ENCODE measurements around the gene ZC3H6.
"Not testable (repeated sequence)": the region's sequence is repeated elsewhere in the genome, so short reads cannot be mapped to it uniquely, and the experiment has no call there.

The ZC3H6 gene

DNA sequence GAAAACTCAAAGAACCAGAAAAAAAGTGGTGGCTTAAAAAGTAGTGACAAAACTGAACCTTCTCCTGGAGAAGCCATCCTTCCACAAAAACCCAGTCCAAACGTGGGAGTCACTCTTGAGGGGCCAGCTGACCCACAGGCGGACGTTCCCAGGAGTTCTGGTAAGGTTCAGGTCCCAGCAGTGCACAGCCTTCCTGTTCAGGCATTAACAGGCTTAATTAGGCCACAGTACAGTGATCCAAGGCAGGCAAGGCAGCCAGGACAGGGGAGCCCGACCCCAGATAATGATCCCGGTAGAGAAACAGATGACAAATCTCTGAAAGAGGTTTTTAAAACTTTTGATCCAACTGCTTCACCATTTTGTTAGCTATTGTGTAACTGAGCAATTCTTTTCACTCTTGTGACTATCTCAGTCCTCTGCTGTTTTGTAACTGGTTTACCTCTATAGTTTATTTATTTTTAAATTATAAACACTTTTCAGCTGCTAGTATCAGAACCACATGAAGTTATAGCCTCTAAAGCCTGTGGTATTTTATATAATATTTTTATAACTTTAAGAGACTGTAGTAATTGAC, 56.8 kb downstream of the ZC3H6 start:
- DNase-seq (ENCODE audit: low read depth in 4 of 4, low spot score in 1 of 4) = no peak

DNA sequence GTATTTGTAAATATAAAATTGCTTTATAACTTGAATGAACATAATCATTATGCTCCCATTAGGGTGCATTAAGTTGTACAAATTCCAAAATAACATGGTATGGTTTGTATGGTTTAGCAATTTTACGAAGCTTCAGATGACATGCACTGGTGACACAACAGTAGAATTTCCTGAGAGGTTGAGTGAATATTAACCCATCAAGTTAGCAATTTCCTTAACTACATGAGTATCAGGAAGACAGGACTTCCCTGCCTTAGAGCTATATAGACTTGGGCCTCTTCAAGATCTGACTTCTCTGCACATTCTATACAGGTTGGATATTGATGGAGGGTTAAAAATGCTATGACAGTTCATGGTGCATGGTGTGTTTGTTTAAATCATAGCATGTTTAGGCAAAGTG, 60.2 kb downstream of the ZC3H6 start:
- no peak for DNase-seq (ENCODE audit: low read depth in 4 of 4, low spot score in 1 of 4)

DNA sequence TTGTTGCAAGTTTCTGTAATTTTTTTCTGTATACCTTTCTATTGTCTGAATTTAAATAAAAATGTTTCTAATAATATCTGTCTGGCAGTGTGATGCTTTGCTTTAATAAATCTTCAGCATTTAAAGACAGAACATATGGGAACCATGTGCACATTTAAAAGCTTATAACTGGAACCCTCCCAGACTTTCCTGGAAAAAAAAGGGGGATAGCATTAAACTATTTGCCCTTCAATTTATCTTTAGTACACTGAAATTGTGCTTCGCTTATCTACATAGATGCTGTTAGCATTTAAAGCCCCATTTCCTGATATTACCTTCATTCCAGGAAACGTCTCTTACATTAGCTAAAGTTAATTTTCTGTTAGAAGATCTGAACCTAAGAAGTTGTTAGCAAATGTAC, 64.6 kb downstream of the ZC3H6 start:
- DNase-seq (ENCODE audit: low read depth in 4 of 4, low spot score in 1 of 4) = no peak

DNA sequence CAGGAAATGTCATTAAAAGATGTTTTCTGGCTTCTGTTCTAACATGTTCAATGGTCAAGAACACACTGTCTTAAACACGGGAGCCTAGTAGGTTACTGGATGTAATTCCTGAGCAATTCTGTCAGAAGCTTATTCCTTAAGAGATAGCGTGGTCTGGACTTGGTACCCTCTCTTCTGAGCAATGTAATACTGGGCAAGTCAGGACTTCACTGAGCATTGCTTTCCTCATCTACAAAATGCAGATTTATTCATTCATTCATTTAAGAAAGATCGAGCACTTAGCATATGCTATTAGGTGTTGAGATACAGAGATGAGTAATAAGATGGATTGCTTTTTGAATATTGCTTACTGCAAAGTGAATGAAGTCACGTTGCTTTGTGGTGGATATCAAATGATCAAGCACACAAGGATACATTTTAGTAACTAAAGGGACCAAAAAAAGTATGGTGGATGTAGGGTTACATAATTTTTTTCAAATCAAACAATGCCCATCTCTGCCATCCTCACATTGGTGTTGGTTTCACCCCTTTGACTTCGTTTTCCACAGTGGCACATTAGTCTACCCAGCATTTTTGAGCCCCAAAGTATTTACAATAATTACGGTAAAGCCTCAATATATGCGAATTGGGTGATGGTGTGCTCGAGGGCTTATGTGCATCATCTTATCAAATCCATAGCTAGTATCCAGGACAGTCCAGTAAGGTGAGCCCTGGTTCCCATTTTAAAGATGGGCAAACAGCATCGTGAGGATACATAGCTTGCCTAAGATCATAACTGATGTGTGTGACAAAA, 65.3 kb downstream of the ZC3H6 start:
- DNase-seq (ENCODE audit: low read depth in 4 of 4, low spot score in 1 of 4) = no peak

DNA sequence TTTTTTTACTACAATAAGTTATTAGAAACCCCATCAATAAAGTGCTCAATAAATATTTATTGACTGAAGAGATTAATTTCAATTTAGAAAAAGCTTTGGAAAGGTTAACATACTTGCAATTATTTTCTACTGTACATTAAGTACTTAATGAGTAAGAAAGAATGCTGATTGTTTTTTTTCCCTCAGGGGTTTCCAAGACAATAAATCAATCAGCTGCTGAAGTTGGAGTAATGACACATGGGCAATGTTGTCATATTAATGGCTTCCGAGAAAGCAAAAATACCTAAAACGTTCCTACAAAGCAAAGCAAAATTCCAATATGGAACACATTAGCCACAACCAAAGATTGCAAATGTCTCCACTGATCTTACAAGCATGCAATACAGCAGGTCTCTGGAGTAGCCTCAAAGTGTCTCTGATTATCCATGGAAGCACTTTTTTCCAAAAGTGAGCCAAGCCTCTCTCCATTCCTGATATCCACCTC, 66.7 kb downstream of the ZC3H6 start:
- no peak for DNase-seq (ENCODE audit: low read depth in 4 of 4, low spot score in 1 of 4)

DNA sequence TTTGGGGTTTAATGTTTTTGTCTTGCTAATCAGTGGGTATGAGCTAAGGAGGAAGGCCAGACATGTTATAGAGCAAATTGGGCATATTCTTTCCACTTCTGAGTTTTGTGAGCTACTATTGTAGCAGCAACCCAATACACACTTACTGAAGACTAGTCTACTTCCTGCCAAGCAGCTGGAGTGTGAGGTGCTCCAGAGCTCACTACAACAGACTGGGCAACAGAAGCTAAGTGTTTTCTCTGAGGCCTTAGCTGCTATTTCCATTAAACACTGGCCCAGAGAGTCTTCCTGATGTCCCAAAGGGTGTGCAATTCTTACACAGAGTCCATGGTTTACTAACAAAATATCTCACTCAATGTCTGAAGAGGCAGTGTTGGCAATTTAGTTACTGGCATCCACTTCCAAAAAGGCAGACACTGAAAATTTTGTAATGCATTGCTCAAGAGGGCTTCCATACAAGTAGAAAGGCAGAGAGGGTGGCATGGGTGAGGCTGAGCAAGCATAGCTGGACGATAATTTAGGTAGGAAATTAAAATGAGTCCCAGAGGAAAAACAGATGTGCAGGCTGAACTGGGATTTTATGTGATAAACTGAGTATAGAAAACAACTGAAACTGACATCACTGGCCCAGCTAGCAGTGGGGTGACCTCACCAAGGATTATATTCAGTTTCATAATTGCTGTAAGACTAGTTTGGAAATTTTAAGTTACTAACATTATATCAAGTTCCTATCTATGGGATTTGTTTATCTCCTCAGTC, 68.6 kb downstream of the ZC3H6 start:
- no peak for DNase-seq (ENCODE audit: low read depth in 4 of 4, low spot score in 1 of 4)

DNA sequence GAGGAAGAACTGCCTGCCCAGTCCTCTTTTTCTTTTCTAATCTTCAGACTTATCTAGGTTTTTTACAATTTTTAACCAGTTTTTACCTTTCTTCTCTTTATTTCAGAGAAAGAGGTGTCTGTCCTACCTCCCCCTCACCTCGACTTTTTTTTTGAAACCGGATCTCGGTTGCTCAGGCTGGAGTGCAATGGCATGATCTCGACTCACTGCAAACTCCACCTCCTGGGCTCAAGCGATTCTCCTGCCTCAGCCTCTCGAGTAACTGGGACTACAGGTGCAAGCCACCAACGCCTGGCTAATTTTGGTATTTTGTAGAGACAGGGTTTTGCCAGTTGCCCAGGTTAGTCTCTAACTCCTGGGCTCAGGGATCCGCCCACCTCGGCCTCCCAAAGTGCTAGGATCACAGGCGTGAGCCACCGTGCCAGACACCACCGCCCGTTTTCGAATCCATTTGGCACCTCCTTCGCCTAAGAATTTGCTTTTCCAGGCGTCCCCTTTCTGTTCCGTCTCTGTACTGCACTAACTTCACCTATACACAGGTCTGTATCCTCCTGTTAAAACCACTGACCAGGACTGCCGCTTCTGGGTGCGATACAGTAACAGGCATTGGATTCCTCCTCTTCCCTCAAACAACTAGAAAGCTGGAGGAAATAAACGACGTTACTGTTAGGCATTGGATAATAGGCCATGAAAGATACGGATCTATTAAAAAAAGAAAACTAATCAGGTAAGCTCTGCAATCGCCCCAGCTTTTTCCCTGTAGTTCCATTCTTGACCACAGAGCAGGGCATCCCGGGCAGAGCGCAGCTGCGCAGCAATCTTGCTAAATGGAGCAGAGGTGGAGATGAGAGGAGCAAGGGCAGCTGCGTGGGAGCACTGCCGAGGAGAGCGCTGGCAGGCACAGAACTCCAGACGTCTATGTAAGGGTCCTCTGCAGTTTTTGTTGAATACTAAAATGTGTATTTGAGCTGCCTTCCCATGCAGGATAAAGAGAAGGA, 69.9 kb downstream of the ZC3H6 start:
- DNase-seq (ENCODE audit: low read depth in 4 of 4, low spot score in 1 of 4) = no peak

DNA sequence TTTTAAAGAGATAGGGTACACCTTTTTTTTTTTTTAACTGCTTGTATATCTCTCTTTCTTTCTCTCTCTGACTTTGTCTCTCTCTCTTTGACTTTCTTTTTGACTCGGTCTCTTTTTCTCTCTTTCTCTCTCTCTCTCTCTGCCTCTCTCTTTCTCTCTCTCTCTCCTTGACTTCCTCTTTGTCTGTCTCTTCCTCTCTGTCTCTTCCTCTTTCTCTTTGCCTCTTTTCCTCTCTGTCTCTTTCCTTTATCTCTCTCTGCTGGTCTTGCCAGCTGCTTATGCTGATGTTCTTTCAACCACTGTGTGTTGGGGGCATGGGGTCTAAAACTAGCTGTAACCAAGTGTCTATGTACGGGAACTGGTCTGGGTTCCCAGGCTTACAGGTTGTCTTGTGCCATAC, 76.9 kb downstream of the ZC3H6 start:
- not testable (repeated sequence) for DNase-seq (ENCODE audit: low read depth in 4 of 4, low spot score in 1 of 4)

DNA sequence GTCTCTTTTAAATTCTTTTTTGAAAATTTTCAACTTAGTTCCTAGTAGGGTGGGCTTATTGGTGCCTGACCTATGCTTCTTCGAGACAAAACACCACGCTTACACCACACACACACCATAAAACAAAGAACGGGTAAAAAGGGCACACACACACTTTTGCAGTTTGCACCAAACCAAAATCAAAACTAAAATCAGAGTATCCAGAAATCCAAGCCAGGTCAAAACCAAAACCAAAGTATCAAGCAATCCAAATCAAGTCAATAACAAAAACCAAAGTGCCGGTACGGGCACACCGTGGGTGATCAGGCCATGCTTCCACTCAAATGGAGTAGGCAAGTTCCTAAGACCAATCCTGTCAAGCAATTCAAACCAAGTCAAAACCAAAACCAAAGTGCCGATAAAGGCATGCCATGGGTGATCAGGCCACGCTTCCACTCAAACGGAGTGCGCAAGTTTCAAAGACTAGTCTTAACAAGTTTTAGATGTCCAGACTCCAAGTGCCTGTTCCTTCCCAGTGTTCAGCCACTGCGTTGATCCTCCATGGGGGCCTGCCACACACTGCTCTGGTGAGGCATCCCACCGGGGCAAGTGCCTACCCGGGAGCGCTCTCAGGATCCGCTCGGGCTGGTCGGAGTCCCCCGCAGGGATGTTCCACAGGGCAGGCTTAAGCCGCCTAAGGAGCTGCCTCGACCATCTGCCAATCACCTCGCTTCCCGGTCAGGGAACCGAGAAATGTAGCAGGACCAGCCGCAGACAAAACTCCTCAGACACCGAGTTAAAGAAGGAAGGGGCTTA, 77.6 kb downstream of the ZC3H6 start:
- not testable (repeated sequence) for DNase-seq (ENCODE audit: low read depth in 4 of 4, low spot score in 1 of 4)

DNA sequence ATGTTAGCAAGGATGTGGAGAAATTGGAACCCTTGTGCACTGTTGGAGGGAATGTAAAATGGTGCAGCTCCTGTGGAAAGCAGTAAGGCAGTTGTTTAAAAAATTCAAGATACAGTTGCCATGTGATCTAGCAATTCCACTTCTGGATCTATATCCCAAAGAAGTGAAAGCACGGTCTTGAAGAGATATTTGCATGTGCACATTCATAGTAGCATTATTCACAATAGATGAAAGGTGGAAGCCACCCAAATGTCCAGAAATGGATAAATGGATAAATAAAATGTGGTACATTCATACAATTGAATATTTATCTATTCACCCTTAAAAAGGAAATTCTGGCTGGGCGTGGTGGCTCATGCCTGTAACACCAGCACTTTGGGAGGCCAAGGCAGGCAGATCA, 78.9 kb downstream of the ZC3H6 start:
- DNase-seq (ENCODE audit: low read depth in 4 of 4, low spot score in 1 of 4) = not testable (repeated sequence)

DNA sequence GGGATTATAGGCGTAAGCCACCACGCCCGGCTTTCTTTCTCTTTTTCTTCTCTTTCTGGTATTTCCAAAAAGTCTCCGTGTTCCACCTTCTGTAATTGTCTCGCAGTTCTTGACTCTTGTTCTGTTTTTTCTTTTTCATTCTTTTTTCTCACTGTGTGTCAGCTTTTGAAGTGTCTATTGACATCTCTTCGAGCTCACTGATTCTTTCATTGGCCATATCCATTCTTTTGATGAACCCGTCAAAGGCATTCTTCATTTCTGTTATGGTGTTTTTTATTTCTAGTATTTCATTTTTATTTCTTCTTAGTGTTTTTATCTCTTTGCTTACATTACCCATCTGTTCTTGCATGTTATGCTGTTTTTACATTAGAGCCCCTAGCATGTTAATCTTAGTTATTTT, 84.7 kb downstream of the ZC3H6 start:
- not testable (repeated sequence) for DNase-seq (ENCODE audit: low read depth in 4 of 4, low spot score in 1 of 4)
